ENCODE data around the gene JAZF1.

The JAZF1 gene

DNA sequence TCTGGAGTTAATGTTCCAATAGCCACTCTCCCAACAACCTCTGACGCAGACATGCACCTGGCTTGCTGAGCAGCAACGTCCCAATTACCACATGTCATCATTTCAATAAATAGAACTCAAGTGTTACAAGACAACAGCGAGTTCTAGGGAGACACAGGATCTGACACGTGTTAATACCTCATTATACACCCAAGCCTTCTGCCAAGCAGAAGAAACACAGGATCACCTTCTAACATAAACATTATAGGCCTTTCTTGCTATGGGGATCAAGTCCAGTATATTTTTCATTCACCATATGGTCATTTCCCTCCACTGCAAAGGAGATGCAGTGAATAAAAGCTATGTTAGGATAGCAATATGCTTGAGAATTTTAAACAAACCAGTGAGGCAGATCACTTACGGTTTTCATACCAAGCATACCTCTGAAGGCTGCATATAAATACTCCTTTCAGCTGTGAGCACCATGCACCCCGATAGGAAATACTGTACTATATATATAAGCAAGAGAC, 74.2 kb downstream of the JAZF1 start:
- POLR2A ChIA-PET: no interaction called here
- no peak for DNase-seq (ENCODE audit: extremely low spot score)
- CTCF ChIA-PET: interaction anchor here (1.5 to 4.1 kb wide), 2 partner anchors 9 to 10 kb away, joined by 6 to 24 read pairs; no protein-coding TSS in a partner anchor
- TF ChIP-seq, protein P1, sequence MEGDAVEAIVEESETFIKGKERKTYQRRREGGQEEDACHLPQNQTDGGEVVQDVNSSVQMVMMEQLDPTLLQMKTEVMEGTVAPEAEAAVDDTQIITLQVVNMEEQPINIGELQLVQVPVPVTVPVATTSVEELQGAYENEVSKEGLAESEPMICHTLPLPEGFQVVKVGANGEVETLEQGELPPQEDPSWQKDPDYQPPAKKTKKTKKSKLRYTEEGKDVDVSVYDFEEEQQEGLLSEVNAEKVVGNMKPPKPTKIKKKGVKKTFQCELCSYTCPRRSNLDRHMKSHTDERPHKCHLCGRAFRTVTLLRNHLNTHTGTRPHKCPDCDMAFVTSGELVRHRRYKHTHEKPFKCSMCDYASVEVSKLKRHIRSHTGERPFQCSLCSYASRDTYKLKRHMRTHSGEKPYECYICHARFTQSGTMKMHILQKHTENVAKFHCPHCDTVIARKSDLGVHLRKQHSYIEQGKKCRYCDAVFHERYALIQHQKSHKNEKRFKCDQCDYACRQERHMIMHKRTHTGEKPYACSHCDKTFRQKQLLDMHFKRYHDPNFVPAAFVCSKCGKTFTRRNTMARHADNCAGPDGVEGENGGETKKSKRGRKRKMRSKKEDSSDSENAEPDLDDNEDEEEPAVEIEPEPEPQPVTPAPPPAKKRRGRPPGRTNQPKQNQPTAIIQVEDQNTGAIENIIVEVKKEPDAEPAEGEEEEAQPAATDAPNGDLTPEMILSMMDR (IDR thresholded peaks at IDR 0.05; ENCODE audit: control extremely low read depth, extremely low read depth, low read depth, missing control alignments): no peak

DNA sequence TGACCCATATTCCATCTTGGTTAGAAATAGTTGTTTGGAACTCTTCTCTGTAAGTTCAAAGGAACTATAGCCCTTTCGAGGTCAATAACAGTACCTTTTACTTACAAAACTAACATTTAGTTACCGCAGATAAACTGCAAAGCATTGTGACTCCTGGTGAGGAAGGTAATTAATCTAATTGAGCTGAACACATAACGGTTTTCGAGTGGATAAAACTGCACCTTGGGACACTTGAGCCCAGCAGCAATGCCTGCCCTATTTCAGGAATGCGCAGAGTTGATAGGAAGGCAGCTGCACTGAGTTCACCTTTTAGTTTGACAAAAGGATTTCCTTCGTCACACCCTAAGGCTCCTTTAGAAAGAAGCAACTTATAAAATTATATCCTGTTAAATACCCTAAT, 75.4 kb downstream of the JAZF1 start:
- DNase-seq (ENCODE audit: extremely low spot score): no peak
- POLR2A ChIA-PET: no interaction called here
- TF ChIP-seq, protein P1 (IDR thresholded peaks at IDR 0.05; ENCODE audit: control extremely low read depth, extremely low read depth, low read depth, missing control alignments): no peak
- CTCF ChIA-PET: interaction anchor here (1.1 to 1.5 kb wide), 3 partner anchors 9 to 43 kb away, joined by 3 to 6 read pairs (median 3); no protein-coding TSS in a partner anchor

DNA sequence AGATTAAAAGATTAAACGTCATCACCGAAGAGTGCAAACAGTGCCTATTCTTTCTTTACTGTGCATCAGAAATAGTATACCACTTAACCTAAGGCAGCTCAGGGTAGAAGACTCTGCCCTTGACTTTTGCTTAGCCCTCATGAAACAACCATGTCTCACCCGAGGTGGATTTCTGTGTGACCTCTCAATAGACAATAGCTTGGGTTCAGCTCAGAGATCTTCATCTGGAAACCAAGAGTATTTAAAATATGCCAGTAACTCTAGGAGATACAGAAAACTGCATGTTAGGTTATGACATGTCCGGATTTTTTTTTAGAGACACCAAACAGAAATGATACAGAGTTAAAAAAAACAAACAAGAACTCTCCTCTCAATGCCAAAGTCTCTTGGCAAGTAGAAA, 75.8 kb downstream of the JAZF1 start:
- ChIA-PET CTCF (interaction anchor here (1.1 to 1.5 kb wide), 3 partner anchors 8 to 43 kb away, joined by 3 to 6 read pairs (median 3); no protein-coding TSS in a partner anchor), POLR2A (no interaction called here)
- TF ChIP-seq, protein P1 (IDR thresholded peaks at IDR 0.05; ENCODE audit: control extremely low read depth, extremely low read depth, low read depth, missing control alignments): no peak

DNA sequence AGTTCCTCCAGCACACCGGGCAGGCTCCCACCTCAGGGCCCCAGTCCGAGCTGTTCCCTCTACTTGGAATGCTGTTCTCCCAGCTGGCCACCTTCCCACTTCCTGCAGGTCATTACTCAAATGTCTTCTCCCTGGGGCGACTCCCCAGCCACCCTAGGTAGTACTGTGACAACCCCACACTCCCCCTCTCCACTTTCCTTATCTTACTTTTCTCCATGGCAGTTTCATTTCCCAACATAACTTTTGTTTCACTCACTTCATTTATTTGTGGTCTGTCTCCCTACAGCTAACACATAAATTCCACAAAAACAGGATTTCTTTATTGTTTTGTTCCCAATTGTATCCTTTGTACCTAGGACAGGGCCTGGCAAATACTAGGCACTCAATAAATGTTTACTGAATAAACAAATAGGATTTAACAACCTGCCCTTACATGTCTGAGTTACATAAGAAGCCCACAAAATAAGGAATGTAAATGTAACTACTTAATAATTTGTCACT, 76.5 kb downstream of the JAZF1 start:
- DNase-seq (ENCODE audit: extremely low spot score): no peak
- ChIA-PET CTCF (no interaction called here), POLR2A (no interaction called here)
- TF ChIP-seq, protein P1 (IDR thresholded peaks at IDR 0.05; ENCODE audit: control extremely low read depth, extremely low read depth, low read depth, missing control alignments): no peak

More for the DNA sequence above, 75.8 kb downstream of the JAZF1 start:
- no peak for DNase-seq (ENCODE audit: extremely low spot score)

DNA sequence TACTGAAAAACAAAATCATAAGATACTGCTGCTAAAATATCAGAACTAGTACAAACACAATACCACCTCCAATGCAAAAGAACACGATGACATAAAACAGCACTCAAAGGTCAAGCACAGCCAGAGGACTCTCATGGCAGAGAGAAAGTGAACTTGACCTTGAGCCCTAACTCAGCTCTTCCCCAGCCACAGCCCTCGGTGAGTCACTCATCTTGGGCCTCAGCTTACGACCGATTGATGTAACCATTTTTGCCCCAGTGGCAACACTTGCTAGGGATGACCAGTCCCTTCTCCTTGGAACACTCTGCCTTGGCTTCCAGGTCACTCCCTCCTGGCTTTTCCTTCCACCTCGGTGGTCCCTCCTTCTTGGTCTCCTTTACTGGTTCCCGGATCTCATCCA, 77.8 kb downstream of the JAZF1 start:
- ChIA-PET POLR2A (no interaction called here), CTCF (interaction anchor here (1.5 kb wide), 1 partner anchor 13 kb away, joined by 3 read pairs; no protein-coding TSS in a partner anchor)
- no peak for DNase-seq (ENCODE audit: extremely low spot score)
- TF ChIP-seq, protein P1 (IDR thresholded peaks at IDR 0.05; ENCODE audit: control extremely low read depth, extremely low read depth, low read depth, missing control alignments): no peak

DNA sequence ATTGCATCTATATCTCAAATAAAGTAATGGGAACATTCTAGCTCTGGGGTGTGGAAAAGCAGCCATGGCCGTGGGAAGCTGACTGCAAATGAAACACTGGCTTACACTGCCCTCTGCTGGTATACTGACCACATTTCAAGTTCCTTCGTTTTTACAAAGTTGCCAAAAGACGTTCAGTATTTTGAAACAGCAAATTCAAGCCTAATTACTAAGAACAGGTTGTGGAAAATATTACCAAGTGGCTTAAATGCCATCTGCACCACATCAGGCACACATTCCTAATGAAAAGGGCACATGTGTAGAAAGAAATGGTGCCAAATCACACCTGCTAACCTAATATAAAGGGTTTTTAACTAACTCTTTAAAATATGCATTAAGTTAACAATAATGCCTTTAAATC, 83.9 kb downstream of the JAZF1 start:
- TF ChIP-seq, protein P1 (IDR thresholded peaks at IDR 0.05; ENCODE audit: control extremely low read depth, extremely low read depth, low read depth, missing control alignments): peak; percentile 73
- peak; percentile 65 for DNase-seq (ENCODE audit: extremely low spot score)
- ChIA-PET CTCF (interaction anchor here (0.7 to 6.9 kb wide), 26 partner anchors 9 to 1010 kb away, joined by 3 to 73 read pairs (median 5); no protein-coding TSS in a partner anchor), POLR2A (no interaction called here)
